ENCODE results near the gene ENOX2. TPM values are rescaled to one million over a fixed set of nuclear protein-coding genes. Genes with fewer than 3 reads are reported as not detected.

ENOX2 gene
- total and polyA plus RNA-seq, 2 of the 13 experiments (the other 11 are each of a cell fraction or from before 2014, with no cell fraction given) = 5.9 to 8.5 TPM

- H3K4me3 ChIP-seq (replicated peaks in 1 of 3; ENCODE audit: insufficient read depth in 1 of 3, low read depth in 2 of 3, low read length in 3 of 3) = no peak overlapping the region
- TF ChIP-seq ZHX2 (IDR thresholded peaks at IDR 0.05; ENCODE audit: low read depth) (no peak), ZHX2 (CRISPR knock-in tag; IDR thresholded peaks at IDR 0.05; ENCODE audit: borderline replicate concordance) (no peak), U2AF2 (IDR thresholded peaks at IDR 0.05; ENCODE audit: low read depth, low read length) (no peak), TRIM24 (CRISPR knock-in tag; IDR thresholded peaks at IDR 0.05) (no peak), ARID3A (IDR thresholded peaks at IDR 0.05; ENCODE audit: low read depth, low read length) (no peak), ZIK1 (CRISPR knock-in tag; IDR thresholded peaks at IDR 0.05; ENCODE audit: borderline replicate concordance, low read depth) (no peak)
- DNase-seq (ENCODE audit: low spot score) = no peak
- H3K9me3 ChIP-seq (ENCODE audit: low read length) = no peaks in the 10 kb centered on the region
- no peak overlapping the region for H3K27ac ChIP-seq (ENCODE audit: extremely low read length, insufficient read depth, low read length)
- BruUV-seq (replicated peaks) = no TSS peak
- H2AFZ ChIP-seq (ENCODE audit: low read length) = no peak overlapping the region
- no peak overlapping the region for H3K9ac ChIP-seq (ENCODE audit: insufficient read depth, low read depth, low read length)
- H3K27me3 ChIP-seq (ENCODE audit: control insufficient read depth in 1 of 2, insufficient read depth in 2 of 2, low read length in 2 of 2) = no peaks in the 10 kb centered on the region
- ChIA-PET CTCF (ENCODE audit: low intra/inter-chr PET ratio, low total read pairs) (no interaction called here), POLR2A (no interaction called here)
- no peaks in the 10 kb centered on the region for H3K4me1 ChIP-seq (ENCODE audit: insufficient read depth, low read length)
- ATAC-seq = no peak
- FAIRE-seq = no peak
- H4K20me1 ChIP-seq (ENCODE audit: insufficient read depth, low read length) = no peaks in the 10 kb centered on the region
- H3K4me2 ChIP-seq (ENCODE audit: low read depth, low read length) = no peak overlapping the region
- in situ Hi-C loops (cut with HindIII; ENCODE audit: extremely low pct_ligation_motif_present, low pct_unique_long_range_greater_than_20kb) = no loop called here
- H3K79me2 ChIP-seq (ENCODE audit: insufficient read depth, low read length) = no peaks in the 10 kb centered on the region
- intact Hi-C loops (cut with micrococcal nuclease; ENCODE audit: unreplicated experiment) = no loop called here
- no peaks in the 10 kb centered on the region; a peak in 1 of 5 replicates for H3K36me3 ChIP-seq (replicated peaks in 1 of 2; ENCODE audit: control insufficient read depth in 1 of 2, insufficient read depth in 2 of 2, low read length in 2 of 2)
Measured at GRCh38 chrX:130626521-130626920, 276.5 kb downstream of the ENOX2 start.

Data from HepG2 (cell line).